Vagina (tissue), 2 donors: ENCODE results near the gene CMSS1.

Source experiments
- POLR2A ChIP-seq, 2 donors: fragments of 450-650 bp; IDR thresholded peaks; one replicate each; pipeline ENCODE4 v1.6.1; 2017; ENCODE audit warnings: antibody characterized with exemption in 2 of 2, mild to moderate bottlenecking in 2 of 2, moderate library complexity in 2 of 2
- POLR2AphosphoS5 ChIP-seq, 2 donors: sonication (generic); formaldehyde crosslinking; IDR thresholded peaks; one replicate each; pipeline ENCODE4 v1.9.0; 2017; ENCODE audit warnings: antibody characterized with exemption in 2 of 2, mild to moderate bottlenecking in 2 of 2, low read depth in 1 of 2; ENCODE audit not compliant: insufficient read depth in 1 of 2

DNA sequence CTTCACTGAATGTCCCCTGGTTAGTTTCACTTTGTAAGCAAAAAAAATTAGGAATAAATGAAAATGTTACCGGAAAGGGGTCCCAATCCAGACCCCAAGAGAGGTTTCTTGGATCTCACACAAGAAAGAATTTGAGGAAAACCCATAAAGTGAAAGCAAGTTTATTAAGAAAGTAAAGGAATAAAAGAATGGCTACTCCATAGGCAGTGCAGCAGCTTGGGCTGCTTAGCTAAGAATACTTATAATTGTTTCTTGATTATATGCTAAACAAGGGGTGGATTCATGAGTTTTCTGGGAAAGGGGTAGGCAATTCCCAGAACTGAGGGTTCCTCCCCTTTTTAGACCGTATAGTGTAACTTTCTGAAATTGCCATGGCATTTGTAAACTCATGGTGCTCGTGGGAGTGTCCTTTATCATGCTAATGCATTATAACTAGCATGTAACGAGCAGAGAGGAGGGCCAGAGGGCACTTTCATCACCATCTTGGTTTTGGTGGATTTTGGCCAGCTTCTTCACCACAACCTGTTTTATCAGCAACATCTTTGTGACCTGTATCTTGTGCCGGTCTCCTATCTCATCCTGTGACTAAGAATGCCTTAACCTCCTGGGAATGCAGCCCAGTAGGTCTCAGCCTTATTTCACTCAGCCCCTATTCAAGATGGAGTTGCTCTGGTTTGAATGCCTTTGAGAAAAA, 41.0 kb upstream of the CMSS1 start:
- no peak for TF ChIP-seq POLR2A (IDR thresholded peaks at IDR 0.05)
- no peak for TF ChIP-seq POLR2AphosphoS5 (IDR thresholded peaks at IDR 0.05; ENCODE audit: insufficient read depth in 1 of 2, low read depth in 1 of 2)
